ENCODE measurements around the gene GABRG3. TPM values are rescaled to one million over a fixed set of nuclear protein-coding genes. Genes with fewer than 3 reads are reported as not detected.
A peak's percentile ranks its signal among the peaks of the same experiment; 100 is the strongest.

GABRG3 gene
- total and polyA plus RNA-seq, 9 of the 15 experiments (the other 6 are each of a cell fraction or from before 2014, with no cell fraction given), result 4.0 to 15.1 (median 11.2) TPM

DNA sequence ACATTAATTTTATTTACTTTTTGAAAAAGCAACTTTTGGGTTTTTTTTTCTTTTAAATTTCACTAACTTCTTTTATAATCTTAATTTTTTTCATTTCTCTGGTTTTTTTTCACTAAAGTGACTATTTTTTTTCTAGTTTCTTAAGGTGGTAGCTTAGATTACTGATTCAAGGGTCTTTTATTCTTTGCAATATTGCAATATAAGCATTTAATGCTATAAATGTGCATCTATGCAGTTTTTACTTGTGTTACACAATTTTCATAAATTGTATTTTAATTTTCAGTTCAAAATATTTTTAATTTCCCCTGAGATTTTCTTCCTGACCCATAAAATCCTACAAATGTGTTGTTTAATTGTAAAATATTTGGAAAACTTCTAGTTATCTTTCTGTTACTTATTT is 535.8 kb downstream of the GABRG3 start:
- FAIRE-seq (no peak), ATAC-seq (no peak)

More for the DNA sequence above, 535.8 kb downstream of the GABRG3 start:
- Histone ChIP-seq H3K36me3 (ENCODE audit: control insufficient read depth, insufficient read depth, low read length) (no peaks in the 10 kb centered on the region), H3K27ac (ENCODE audit: extremely low read depth, low read depth, low read length) (no peak overlapping the region), H3K4me1 (replicated peaks in 1 of 2; ENCODE audit: control insufficient read depth in 2 of 2, insufficient read depth in 2 of 2, low read length in 2 of 2) (no peaks in the 10 kb centered on the region), H3K4me3 (no peak overlapping the region), H3K9me1 (ENCODE audit: control insufficient read depth, insufficient read depth, low read length) (no peaks in the 10 kb centered on the region), H4K20me1 (replicated peaks; ENCODE audit: control insufficient read depth, insufficient read depth, low read length) (no peaks in the 10 kb centered on the region), H2AFZ (ENCODE audit: low read depth, low read length) (no peak overlapping the region), H3K4me2 (ENCODE audit: insufficient read depth, low read length) (no peak overlapping the region), H3K79me2 (ENCODE audit: control insufficient read depth, insufficient read depth, low read length) (no peaks in the 10 kb centered on the region), H3K27me3 (ENCODE audit: control insufficient read depth in 2 of 2, insufficient read depth in 2 of 2, low read length in 2 of 2) (no peaks in the 10 kb centered on the region), H3K9ac (ENCODE audit: insufficient read depth in 1 of 2, low read depth in 2 of 2, low read length in 2 of 2) (no peak overlapping the region), H3K9me3 (replicated peaks; ENCODE audit: control insufficient read depth, insufficient read depth, low read depth, low read length) (peaks cover 7% of the 10 kb centered on the region; the same call in 1 of the 2 replicates)
- ChIA-PET CTCF (ENCODE audit: low intra/inter-chr PET ratio) (no interaction called here), POLR2A (no interaction called here)
- DNase-seq (ENCODE audit: extremely low read depth in 1 of 4, low spot score in 3 of 4), result no peak
- TF ChIP-seq, protein P1, sequence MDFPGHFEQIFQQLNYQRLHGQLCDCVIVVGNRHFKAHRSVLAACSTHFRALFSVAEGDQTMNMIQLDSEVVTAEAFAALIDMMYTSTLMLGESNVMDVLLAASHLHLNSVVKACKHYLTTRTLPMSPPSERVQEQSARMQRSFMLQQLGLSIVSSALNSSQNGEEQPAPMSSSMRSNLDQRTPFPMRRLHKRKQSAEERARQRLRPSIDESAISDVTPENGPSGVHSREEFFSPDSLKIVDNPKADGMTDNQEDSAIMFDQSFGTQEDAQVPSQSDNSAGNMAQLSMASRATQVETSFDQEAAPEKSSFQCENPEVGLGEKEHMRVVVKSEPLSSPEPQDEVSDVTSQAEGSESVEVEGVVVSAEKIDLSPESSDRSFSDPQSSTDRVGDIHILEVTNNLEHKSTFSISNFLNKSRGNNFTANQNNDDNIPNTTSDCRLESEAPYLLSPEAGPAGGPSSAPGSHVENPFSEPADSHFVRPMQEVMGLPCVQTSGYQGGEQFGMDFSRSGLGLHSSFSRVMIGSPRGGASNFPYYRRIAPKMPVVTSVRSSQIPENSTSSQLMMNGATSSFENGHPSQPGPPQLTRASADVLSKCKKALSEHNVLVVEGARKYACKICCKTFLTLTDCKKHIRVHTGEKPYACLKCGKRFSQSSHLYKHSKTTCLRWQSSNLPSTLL (IDR thresholded peaks at IDR 0.05), result no peak
- TF ChIP-seq HNRNPH1 (optimal IDR thresholded peaks at IDR 0.05; ENCODE audit: low read depth, low read length) (no peak), C11orf30 (IDR thresholded peaks at IDR 0.05; ENCODE audit: low read depth) (peak; percentile 54; the same call in 1 of the 2 replicates), SMAD4 (CRISPR knock-in tag; conservative IDR thresholded peaks at IDR 0.05) (no peak), ATF3 (IDR thresholded peaks at IDR 0.05) (no peak), ATF3 (CRISPR knock-in tag; conservative IDR thresholded peaks at IDR 0.05) (no peak), ZNF316 (IDR thresholded peaks at IDR 0.05) (peak; percentile 72), POU5F1 (IDR thresholded peaks at IDR 0.05; ENCODE audit: borderline replicate concordance, low read depth, low read length, partially characterized antibody) (no peak), MAFK (IDR thresholded peaks at IDR 0.05; ENCODE audit: low read length) (peak; percentile 16; the same call in 1 of the 2 replicates), MAFG (tag; conservative IDR thresholded peaks at IDR 0.05) (0 out of 2 replicates have a peak, but pooled peaks have one; percentile 6), DIDO1 (tag; IDR thresholded peaks at IDR 0.05; ENCODE audit: low read depth) (no peak), NFE2L1 (tag; IDR thresholded peaks at IDR 0.05; ENCODE audit: borderline replicate concordance, low read depth) (no peak)
- in situ Hi-C loops (cut with MboI) (no loop called here), intact Hi-C loops (cut with micrococcal nuclease) (loop anchor here (10.0 kb wide), 1 partner anchor 122 kb away; no protein-coding TSS in a partner anchor)
- no TSS peak for BruUV-seq (replicated peaks)

All from K562 (cell line).